Measurements from ENCODE around the gene MT1F.

GRCh38 chr16:56639045-56639444 lies 18.7 kb upstream of the MT1F start:
- TF ChIP-seq CTCF (IDR thresholded peaks at IDR 0.05): no peak
- no peak for TF ChIP-seq POLR2A (IDR thresholded peaks at IDR 0.05)
